GM23248 (cell line): ENCODE measurements around the gene GNAS. TPM values are rescaled to one million over a fixed set of nuclear protein-coding genes. Genes with fewer than 3 reads are reported as not detected.
A peak's percentile ranks its signal among the peaks of the same experiment; 100 is the strongest.

ENCODE experiments used
- DNase-seq: peaks from one replicate; pipeline ENCODE4 v3.0.0-alpha.2; 2015
- H2AFZ ChIP-seq: fragments of 200-600 bp; sonication (generic); 2 replicates; pipeline ENCODE4 v1.6.1; 2016; ENCODE audit warnings: antibody characterized with exemption
- H3F3A ChIP-seq: fragments of 200-600 bp; sonication (generic); 2 replicates; pipeline ENCODE4 v1.6.1; 2016; ENCODE audit warnings: mild to moderate bottlenecking, antibody characterized with exemption, mixed run types; ENCODE audit not compliant: insufficient read depth
- H3K27ac ChIP-seq: fragments of 200-600 bp; sonication (generic); 2 replicates; pipeline ENCODE4 v1.5.1; 2016; ENCODE audit warnings: mild to moderate bottlenecking
- H3K27me3 ChIP-seq: fragments of 200-600 bp; sonication (generic); replicated peaks from 2 replicates; pipeline ENCODE4 v1.6.1; 2016; ENCODE audit warnings: mild to moderate bottlenecking; ENCODE audit not compliant: insufficient read depth
- H3K36me3 ChIP-seq: fragments of 200-600 bp; sonication (generic); 2 replicates; pipeline ENCODE4 v1.6.1; 2016; ENCODE audit warnings: low read depth, mild to moderate bottlenecking
- H3K4me1 ChIP-seq: fragments of 200-600 bp; sonication (generic); 2 replicates; pipeline ENCODE4 v1.6.1; 2016; ENCODE audit warnings: mild to moderate bottlenecking; ENCODE audit not compliant: insufficient read depth
- H3K4me2 ChIP-seq: fragments of 200-600 bp; sonication (generic); one replicate; pipeline ENCODE4 v1.6.1; 2016; ENCODE audit warnings: mild to moderate bottlenecking; ENCODE audit not compliant: unreplicated experiment
- H3K4me3 ChIP-seq: fragments of 200-600 bp; sonication (generic); 2 replicates; pipeline ENCODE4 v1.5.1; 2016; ENCODE audit warnings: mild to moderate bottlenecking
- H3K79me2 ChIP-seq: fragments of 200-600 bp; sonication (generic); 2 replicates; pipeline ENCODE4 v1.6.1; 2016; ENCODE audit warnings: mild to moderate bottlenecking; ENCODE audit not compliant: insufficient read depth
- H3K9ac ChIP-seq: fragments of 200-600 bp; sonication (generic); 2 replicates; pipeline ENCODE4 v1.6.1; 2016; ENCODE audit warnings: mild to moderate bottlenecking
- H3K9me2 ChIP-seq: fragments of 200-600 bp; sonication (generic); 2 replicates; pipeline ENCODE4 v1.6.1; 2016; ENCODE audit warnings: mixed run types, mild to moderate bottlenecking, moderate library complexity; ENCODE audit not compliant: insufficient read depth
- H3K9me3 ChIP-seq: fragments of 200-600 bp; sonication (generic); one replicate; pipeline ENCODE4 v1.6.1; 2017; ENCODE audit warnings: low read depth
- H4K20me1 ChIP-seq: fragments of 200-600 bp; sonication (generic); 2 replicates; pipeline ENCODE4 v1.6.0; 2016; ENCODE audit not compliant: insufficient read depth
- EZH2 ChIP-seq: fragments of 200-600 bp; sonication (generic); IDR thresholded peaks from 2 replicates; pipeline ENCODE4 v1.6.1; 2018; ENCODE audit warnings: antibody characterized with exemption, mild to moderate bottlenecking; ENCODE audit not compliant: insufficient read depth, poor library complexity, severe bottlenecking
- EZH2phosphoT487 ChIP-seq: fragments of 200-600 bp; sonication (generic); IDR thresholded peaks from 2 replicates; pipeline ENCODE4 v1.6.1; 2018; ENCODE audit warnings: antibody characterized with exemption, moderate library complexity, mild to moderate bottlenecking, low read depth; ENCODE audit not compliant: insufficient read depth
- WGBS, 2 experiments: methylation state at CpG; one replicate each; pipeline ENCODE4 v1.1.6; 2015 to 2017; ENCODE audit warnings: low lambda C conversion rate in 2 of 2, low coverage in 1 of 2; ENCODE audit errors: missing lambda C conversion rate in 2 of 2; 5-methylcytosine and 5-hydroxymethylcytosine counted together
- in situ Hi-C: fragments of 300-500 bp; cut with MboI; formaldehyde crosslinking; loops from 2 replicates; pipeline ENCODE4 v1.15.0; 2020
- polyA plus RNA-seq: library from polyadenylated mRNA; unstranded; fragments of >200 nt; fragmentation: Nextera tagmentation; extraction: Ambion mirVana; gene quantifications from 2 replicates; pipeline ENCODE4 v1.2.1, GENCODE V29; 2016
- total RNA-seq: library from RNA; depleted of rRNA; stranded (reverse); fragments of >200 nt; shearing (Covaris generic); gene quantifications from 2 replicates; pipeline ENCODE4 v1.2.3, GENCODE V29; 2014

GNAS gene
- total and polyA plus RNA-seq, 2 experiments from 2014 or later: 421 to 904 TPM

DNA sequence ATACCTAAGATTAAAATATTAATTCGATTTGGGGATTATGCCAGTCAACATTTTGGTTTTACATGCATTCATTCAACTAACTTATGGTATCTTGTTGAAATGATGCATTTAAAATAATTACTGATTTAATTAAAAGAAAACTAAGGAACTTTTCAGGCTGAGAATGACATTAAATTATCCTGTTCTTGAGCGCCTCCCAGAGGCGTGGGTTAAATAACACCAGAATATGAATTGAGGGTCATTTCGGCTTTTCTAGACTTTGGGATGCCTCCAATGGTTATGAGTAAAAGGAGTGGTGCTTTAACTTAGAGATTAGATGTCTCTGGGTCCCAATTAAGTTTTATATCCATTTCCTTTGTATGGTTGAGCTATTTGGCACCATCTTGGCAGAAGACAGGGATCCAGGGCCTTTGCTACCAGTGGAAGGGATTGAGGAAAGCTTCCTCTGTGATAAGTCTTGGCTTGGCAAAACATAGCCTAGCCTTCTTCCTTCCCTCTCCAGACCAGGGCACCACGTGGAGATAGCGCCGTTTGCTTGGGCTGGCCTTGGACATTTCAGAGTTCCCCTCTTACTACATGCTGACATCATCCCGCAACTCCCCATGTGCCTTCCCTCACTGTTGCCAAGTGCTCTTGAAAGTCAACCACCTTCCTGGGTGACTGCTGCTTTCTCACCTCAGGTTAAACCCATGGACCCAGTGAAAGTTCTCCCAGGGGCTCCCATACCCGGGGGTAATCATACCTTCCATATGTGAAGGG is 28.7 kb downstream of the GNAS start:
- Histone ChIP-seq H3F3A (no peaks in the 10 kb centered on the region), H3K9me2 (no peaks in the 10 kb centered on the region), H3K27me3 (no peaks in the 10 kb centered on the region), H3K9ac (no peak overlapping the region), H2AFZ (no peak overlapping the region), H4K20me1 (no peaks in the 10 kb centered on the region), H3K36me3 (no peaks in the 10 kb centered on the region), H3K4me1 (0 out of 2 replicates have a peak, but pooled peaks cover 10% of the 10 kb centered on the region), H3K4me2 (no peak overlapping the region), H3K27ac (no peak overlapping the region), H3K79me2 (no peaks in the 10 kb centered on the region), H3K9me3 (no peaks in the 10 kb centered on the region), H3K4me3 (no peak overlapping the region)
- DNase-seq: peak; percentile 38
- 85 to 86% methylated on average over 9 of the region's 9 CpGs for WGBS, 2 experiments
- TF ChIP-seq EZH2: no peak
- TF ChIP-seq EZH2phosphoT487: no peak
- in situ Hi-C loops: no loop called here

DNA sequence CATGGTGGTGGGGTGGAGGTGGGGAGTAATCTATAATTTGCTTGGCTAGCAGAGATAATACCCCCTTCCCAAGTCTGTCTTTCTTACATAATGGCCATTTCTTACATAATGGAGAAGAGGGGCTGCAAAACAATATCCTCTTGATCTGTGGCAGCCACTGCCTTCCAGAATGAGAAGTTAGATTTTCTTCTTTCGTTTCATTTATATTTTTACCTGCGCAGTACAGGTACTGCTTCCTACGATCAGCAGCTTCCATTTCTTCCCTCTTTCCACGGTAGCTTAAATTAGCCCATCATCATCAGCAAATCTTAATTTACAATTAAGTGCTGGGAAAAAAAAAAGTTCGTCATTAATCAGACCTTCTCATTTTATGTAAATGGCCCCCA is 30.2 kb downstream of the GNAS start:
- no peaks in the 10 kb centered on the region for H3F3A ChIP-seq
- H3K79me2 ChIP-seq: no peaks in the 10 kb centered on the region
- peak overlapping the region; percentile 50 for H3K4me3 ChIP-seq
- H3K36me3 ChIP-seq: no peaks in the 10 kb centered on the region
- no peaks in the 10 kb centered on the region for H3K27me3 ChIP-seq
- 0 out of 2 replicates have a peak, but pooled peaks cover 10% of the 10 kb centered on the region for H3K4me1 ChIP-seq
- no peaks in the 10 kb centered on the region for H3K9me2 ChIP-seq
- no peak overlapping the region for H3K9ac ChIP-seq
- in situ Hi-C loops: no loop called here
- no peaks in the 10 kb centered on the region for H3K9me3 ChIP-seq
- no peak for DNase-seq
- WGBS, 2 experiments: 64 to 74% methylated on average over 5 of the region's 5 CpGs
- no peak overlapping the region for H3K27ac ChIP-seq
- no peaks in the 10 kb centered on the region for H4K20me1 ChIP-seq
- H3K4me2 ChIP-seq: peak overlapping the region; percentile 59
- no peak for TF ChIP-seq EZH2phosphoT487
- TF ChIP-seq EZH2: no peak
- H2AFZ ChIP-seq: peak overlapping the region; percentile 65; the same call in 1 of the 2 replicates

DNA sequence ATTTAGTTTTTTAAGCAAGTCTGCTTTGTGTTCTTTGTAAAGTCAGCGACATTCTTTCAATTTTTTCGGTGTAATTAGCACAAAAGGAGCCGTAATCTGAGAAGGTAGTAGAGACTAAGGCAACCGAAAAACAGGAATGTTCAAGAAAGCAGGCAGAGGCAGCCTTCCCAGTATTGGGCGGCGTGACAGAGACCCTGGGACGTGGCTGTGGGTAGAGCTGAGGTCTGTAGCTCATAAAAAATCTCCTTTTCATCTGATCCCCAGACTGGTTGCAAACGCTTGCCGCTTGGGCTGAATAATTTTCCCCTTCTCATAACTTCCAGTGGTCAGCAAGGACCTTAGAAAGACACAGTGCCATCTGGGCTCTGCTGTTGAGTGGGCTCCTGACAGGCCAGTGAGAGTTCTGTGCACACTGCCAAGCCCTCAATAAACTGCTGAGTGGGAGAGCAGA is 30.8 kb downstream of the GNAS start:
- Histone ChIP-seq H3K9me3 (no peaks in the 10 kb centered on the region), H3K4me1 (0 out of 2 replicates have a peak, but pooled peaks cover 10% of the 10 kb centered on the region), H3F3A (no peaks in the 10 kb centered on the region), H3K4me2 (peak overlapping the region; percentile 59), H3K9ac (peak overlapping the region; percentile 24), H3K9me2 (no peaks in the 10 kb centered on the region), H4K20me1 (no peaks in the 10 kb centered on the region), H3K27ac (no peak overlapping the region), H2AFZ (peak overlapping the region; percentile 65), H3K36me3 (no peaks in the 10 kb centered on the region), H3K27me3 (no peaks in the 10 kb centered on the region), H3K4me3 (peak overlapping the region; percentile 50), H3K79me2 (no peaks in the 10 kb centered on the region)
- peak; percentile 21 for DNase-seq
- in situ Hi-C loops: no loop called here
- TF ChIP-seq EZH2phosphoT487 (no peak), EZH2 (no peak)
- WGBS, 2 experiments: 44 to 47% methylated on average over 9 of the region's 9 CpGs

DNA sequence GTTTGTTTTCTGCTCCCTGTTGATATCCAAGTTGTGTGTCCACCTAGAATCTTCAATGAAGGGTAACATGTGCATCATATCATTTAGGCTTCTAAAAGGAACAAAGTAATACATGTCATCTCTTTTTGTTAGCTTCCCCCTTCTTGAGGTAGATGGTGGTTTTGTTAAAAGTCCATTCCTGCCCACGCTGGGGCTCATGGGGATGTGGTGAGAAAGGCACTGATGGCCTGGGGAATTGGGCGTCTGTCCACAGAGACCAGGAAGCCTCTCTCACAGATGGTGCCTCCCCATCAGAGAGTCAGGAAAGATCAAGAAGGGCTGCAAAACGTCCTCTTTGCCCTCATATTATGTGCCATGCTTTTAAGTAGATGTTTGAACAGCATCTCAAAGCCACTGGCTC is 32.5 kb downstream of the GNAS start:
- Histone ChIP-seq H3K79me2 (no peaks in the 10 kb centered on the region), H3K27me3 (no peaks in the 10 kb centered on the region), H3K4me3 (no peak overlapping the region), H3F3A (no peaks in the 10 kb centered on the region), H3K4me2 (no peak overlapping the region), H4K20me1 (no peaks in the 10 kb centered on the region), H3K9me3 (no peaks in the 10 kb centered on the region), H3K36me3 (no peaks in the 10 kb centered on the region), H3K27ac (no peak overlapping the region), H3K4me1 (0 out of 2 replicates have a peak, but pooled peaks cover 10% of the 10 kb centered on the region), H3K9ac (no peak overlapping the region), H3K9me2 (no peaks in the 10 kb centered on the region), H2AFZ (no peak overlapping the region)
- 65 to 68% methylated on average over 3 of the region's 3 CpGs for WGBS, 2 experiments
- no peak for DNase-seq
- in situ Hi-C loops: no loop called here
- TF ChIP-seq EZH2 (no peak), EZH2phosphoT487 (no peak)
